ENCODE data around the gene GALNT10.

DNA sequence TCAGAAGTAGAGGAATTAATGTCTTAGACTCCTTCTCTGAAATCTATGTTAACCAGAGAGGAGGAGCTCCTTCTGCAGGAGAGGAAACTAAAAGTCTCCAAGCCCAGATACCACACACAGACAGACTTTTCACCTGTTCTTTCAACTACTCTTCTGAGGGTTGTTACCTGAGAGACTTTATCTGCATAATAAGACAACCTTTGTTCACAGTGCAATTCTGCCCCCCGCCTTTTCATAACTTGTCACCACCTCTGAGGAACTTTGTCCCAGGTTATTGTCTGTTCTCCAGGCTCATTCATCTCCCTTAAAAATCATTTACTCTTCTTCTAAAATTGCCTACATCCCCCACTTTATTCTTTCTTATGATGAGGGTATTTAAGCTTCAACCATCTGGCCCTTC is 9.4 kb upstream of the GALNT10 start:
- TF ChIP-seq EZH2 (IDR thresholded peaks at IDR 0.05) = no peak
- TF ChIP-seq POLR2AphosphoS5 (IDR thresholded peaks at IDR 0.05; ENCODE audit: borderline replicate concordance, low read depth, low read length) = no peak
- TF ChIP-seq FOXP2 (optimal IDR thresholded peaks at IDR 0.05; ENCODE audit: control extremely low read depth, extremely low read length, insufficient read depth) = no peak

Measured in SK-N-MC (cell line).